NCI-H1930 (cell line): ENCODE data around the gene TET3.

ENCODE experiments used
- DNase-seq, 2 experiments: peaks; one replicate each; lab custom pipeline; 2025; lab: John Stamatoyannopoulos, UW

The TET3 gene

DNA sequence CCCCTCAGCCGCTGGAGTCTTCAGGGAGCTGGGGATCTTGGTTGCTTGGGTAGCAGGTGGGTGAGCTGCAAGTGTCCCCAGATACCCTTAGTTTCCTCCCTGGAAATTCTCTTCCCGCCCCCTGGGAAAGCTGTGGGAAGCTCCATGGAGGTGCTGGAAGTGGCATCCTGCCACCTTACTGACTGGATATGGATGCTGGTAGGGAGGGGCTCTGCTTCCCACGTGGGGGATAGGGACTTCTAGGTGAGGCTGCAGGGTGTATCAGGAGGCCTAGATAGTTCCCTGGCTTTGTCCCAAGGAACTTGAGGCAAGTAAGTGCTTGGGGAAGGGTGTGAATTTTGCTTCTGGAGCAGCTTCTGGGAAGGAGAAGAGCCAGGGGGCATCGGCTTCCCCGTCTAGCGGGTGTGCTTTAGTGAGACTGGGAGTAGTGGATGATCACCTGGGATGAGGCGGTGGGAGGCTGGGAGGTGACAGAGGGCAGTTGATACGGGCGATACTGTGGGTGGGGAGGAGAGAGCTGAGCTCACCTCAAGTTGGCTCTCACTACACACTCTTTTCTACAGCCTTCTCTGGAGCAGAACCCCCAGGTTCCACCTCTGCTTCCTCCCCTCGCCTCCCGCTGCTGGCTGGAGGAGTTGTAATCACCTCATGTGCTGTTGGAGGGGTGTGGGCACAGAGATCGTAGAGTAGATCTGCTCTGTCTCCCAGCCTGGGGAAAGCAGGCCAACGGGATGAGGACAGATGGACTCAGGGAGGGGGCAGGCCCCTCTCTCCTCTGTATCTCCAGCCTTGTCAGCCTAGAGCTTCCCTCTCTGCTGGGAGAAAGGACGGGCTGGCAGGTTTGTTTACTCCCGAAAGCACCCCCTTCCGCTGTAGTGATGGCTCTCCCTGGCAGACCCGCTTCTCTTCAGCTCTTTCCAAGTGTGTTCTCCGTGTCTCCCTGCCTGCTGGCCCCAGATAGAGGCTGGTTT is 19.8 kb downstream of the TET3 start:
- no peak for DNase-seq

DNA sequence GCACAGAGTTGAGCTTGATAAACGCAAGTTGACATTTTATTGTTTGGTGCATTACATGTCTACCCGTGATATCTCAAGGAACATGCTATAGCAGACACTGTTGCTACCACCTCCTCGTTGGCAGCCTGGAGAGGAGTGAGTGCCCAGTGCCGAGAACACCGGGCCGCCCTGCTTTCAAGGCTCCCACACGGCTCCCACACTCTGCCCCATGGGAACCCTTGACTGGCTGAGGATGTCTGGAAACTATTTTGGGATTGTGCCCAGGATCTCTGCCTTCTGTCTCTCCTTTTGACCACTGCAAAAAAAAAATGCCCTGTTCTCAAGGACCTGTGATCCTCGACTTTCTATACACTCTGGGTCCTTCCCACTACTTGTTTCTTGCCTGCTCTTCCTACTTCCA is 21.1 kb downstream of the TET3 start:
- no peak for DNase-seq

DNA sequence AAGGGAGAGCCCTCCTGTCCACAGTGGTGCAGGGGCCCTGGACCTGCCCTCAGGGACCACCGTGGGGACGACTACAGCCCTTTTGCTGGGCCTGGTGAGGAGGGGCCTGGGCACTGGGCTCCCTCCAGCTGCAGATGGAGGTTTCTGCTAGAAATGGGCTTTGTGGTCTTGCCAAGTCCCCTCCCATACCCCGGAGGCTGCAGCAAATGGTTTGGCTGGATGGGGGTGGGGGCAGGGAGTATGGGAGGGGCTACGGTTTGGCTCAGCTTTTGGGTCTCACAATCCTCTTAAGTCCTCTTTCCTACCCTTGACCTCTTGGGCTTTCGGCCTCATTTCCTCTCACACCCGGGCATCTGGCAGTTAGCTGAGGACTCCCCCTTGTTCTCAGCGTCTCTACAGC is 21.7 kb downstream of the TET3 start:
- no peak for DNase-seq

DNA sequence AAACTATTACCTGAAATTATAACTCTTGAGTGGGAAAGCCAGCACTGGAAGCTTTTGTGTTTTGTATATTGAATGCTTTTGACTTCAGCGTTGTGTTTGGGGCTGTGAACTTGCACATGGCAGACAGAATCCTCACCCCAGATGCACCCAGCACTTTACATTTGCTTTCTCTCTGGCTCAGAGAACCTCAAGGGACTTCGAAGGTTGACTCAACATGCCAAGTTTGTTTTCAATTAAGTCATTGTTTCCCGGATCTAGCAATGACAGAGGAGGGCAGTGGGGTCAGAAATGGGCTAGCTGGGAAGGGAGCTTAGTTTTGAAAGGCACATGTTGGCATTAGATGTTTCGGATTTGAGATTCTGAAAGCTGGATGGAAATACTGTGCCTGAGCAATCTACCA is 22.4 kb downstream of the TET3 start:
- no peak for DNase-seq

DNA sequence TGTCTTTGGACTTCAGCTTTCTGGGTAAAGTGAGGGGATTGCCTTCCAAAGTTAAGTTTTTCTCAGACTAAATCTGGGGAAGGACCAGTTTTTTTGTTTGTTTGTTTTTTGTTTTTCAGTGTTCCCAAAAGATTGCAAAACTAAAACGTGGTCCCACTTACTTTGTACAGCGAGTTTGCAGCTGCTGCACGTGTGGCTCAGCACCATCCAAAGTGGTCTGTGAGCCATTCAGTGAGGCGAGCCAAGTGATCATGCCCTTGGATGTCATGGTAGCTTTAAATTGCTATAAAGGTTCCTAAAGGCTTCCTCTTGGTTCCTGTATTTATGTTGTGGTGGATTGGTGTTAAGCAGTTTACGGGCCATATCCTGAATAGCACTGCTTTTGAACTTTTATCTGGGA is 23.0 kb downstream of the TET3 start:
- DNase-seq = no peak

DNA sequence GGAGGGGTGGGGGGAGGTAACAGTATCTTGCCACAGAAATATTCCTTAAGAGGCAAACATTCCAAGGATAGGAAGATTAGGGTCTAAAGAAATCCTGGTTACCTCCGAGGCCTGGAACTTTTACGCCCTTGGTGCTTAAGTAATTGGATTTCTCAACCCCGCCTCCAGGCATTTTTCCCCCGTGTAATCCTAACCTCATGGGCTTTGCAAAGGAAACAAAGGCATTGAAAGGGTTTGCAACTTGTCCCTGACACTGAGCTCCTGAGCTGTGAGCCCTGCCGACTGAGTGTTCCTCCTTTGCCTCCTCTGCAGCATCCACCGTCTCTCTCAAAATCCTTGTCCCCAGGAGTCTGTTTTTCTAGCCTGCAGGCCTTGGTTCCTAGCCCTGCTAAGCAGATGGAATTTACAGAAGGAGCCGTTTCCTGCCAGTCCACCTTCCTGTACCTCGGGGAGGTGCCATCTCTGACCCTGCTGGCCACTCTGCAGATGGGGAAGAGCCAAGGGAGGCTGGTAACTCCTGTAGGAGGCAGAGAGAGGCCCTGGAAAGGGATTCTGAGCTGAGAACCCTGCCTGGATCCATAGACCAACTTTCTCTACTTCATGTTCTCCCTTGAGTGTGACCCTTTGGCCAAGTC is 24.2 kb downstream of the TET3 start:
- no peak for DNase-seq

DNA sequence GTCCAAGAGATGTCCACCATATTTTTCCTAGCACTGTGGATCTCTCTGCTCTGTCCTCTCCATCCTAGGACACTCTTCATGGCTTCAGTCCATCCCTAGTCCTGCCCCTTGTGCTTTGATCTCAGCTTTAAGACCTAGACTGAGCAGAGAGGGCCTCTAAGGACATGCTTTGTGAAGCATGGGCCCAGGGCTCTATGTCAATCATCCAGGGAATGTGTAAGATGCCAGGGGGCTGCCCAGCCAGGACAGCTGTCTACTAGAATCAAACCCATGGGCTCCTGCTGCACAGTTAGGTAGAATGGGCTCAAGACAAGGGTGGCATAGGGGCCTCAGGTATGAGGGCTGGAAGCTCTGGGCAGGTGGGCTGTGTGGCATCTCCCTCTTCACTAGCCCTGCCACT is 24.9 kb downstream of the TET3 start:
- no peak for DNase-seq

DNA sequence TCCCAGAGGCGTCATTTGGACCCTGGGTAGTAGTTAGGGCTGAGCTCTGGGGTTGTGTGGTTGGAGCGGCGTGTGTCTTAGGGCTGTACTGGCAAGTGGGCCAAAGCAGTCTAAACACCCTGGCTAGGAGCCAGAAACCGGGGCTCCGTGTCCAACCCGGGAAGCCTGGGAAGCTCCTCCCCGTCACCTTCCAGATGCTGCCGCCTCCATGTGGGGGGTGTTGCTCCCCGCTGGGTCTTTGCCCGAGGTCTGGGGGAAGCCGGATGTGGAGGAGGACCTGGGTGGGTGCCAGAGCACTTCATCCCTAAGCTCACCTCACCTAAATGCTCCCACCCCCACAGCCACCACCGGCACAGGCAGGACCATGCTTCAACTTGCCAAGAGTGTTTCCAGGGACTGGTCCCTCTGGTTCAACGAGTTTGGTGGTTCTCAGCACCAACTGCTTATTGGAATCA is 25.4 kb downstream of the TET3 start:
- no peak for DNase-seq

DNA sequence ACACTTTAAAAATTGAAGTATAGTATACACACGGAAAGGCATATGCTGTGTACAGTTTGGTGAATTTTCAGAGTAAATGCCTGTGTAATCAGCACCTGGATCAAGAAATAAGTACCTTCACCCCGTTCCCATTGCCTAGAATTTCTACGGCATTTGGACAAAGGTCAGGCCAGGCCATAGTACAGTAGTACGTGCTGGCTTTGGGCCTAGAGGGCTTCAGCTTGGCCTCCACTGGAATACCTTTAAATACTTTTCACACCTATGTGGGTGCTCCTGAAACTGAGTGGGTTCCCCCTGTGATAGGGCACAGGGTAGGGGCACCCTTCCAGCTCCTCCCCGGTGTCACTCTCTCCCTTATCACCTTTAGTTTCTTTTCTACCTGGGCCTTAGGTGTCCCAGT is 26.5 kb downstream of the TET3 start:
- no peak for DNase-seq

DNA sequence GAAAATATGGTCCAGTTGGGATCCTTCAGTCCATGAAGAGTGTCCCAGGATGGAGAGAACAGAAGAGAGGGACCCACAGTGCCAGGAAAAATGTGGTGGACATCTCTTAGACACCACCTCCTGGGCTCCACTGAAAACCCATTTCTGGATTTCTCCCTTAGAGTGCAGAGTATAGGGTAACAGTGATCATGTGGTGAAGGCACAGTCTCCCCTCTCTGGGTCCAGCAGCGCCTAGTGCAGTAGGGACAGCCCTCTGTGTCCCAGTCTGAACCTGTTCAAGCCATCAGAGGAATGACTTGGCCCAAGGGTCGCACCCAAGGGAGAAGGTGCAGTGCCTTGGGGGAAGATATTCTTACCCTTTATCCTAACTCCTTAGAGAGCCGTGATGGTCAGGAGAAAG is 30.1 kb downstream of the TET3 start:
- no peak for DNase-seq

DNA sequence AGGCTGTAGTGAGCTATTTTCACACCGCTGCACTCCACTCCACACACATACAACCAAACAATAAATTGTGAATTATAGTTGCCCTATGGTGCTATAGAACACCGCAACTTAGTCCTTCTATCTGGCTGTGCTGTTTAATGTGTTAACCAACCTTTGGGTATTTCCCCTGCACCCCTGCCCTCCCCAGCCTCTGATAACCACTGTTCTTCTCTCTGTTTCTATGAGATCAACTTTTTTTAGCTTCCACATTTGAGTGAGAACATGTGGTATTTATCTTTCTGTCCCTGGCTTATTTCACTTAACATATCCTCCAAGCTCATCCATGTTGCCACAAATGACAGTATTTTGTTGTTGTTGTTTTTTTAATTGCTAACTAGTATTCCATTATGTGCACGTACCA is 32.5 kb downstream of the TET3 start:
- DNase-seq = no peak

DNA sequence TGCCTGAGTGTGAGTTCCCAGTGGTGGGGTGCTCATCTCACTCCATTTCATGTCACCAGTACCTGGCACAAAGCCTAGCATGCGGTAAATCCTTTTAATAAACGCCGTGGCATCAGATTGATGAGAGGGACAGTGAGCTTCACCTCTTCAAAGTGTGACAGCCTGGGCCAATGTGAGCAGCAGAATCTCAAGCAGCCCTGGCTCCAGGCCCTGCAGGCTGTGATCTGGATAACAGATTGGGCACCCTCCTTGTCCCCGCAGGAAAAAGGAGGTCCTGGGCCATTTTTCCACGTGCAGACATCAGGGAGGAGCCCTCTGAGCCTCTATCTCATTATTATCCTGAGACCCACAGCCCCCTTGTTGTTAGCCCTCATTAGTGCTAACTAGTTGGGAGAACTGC is 34.8 kb downstream of the TET3 start:
- DNase-seq = no peak

DNA sequence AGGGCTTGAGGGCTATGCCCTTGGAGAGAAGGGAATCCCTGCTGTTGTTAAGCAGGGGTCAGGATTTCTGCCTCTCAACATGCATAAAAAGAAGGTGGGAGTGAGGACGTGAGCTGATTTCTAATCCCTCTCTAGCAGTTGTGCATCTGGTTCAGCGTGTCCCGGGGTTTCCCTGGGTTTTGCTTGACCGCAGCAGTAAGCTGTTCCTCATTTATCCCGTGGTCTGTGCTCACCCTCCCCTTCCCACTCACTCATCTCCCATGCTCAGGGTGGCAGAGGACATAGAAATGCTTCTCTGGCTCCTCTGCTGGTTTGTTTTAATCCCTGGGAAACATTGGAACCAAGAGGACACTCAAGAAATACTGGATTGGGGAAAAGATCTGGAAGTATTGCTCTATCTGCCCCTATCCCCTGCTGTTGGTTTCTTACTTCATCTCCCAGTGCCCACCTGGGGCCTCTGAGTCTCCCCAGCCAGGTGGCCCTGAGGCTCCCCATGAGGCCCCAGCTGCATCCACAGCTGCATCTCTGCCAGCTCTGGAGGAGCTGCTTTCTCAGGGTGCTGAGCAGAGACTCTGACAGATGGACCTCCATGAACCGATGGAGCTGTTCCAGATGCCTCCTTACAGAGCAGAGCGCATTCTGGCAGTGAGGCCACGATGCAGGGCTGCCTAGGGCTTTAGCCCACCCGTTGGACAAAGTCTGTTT is 36.1 kb downstream of the TET3 start:
- no peak for DNase-seq

DNA sequence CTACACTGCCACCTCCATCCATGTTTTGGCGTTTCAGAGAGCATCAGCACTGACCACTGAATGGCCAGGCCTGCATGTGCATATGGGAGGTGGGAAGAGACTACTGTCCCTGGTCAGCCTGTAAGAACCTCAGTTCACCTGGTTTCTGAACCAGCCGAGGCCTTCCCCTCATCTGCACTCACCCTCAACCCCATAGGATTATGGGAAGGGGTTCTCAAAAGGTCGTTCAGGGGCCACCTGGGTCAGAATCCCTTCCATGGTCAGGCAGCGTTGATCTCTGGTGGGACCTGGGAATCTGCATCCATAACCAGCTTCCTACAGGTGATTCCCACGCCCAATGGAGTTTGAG is 36.7 kb downstream of the TET3 start:
- no peak for DNase-seq

DNA sequence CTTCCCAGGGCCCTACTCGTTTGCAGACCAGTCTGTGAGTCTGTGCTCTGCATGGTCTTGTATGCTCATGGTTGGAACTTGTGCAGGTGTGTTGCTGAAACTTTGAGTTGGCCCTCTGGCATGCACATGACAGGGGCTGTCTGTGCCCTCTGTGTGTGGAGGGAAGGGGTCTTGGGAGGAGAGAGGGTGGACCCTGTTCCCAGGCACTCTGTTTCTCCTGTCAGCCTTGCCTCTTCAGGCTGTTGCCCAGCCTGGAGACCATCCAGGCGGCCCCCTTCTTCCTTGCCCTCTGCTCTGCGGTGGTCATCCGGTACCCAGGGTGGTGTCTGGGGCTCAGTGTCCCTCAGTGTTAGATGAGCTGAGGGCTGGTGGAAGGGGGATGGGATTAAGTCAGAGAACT is 39.5 kb downstream of the TET3 start:
- no peak for DNase-seq

DNA sequence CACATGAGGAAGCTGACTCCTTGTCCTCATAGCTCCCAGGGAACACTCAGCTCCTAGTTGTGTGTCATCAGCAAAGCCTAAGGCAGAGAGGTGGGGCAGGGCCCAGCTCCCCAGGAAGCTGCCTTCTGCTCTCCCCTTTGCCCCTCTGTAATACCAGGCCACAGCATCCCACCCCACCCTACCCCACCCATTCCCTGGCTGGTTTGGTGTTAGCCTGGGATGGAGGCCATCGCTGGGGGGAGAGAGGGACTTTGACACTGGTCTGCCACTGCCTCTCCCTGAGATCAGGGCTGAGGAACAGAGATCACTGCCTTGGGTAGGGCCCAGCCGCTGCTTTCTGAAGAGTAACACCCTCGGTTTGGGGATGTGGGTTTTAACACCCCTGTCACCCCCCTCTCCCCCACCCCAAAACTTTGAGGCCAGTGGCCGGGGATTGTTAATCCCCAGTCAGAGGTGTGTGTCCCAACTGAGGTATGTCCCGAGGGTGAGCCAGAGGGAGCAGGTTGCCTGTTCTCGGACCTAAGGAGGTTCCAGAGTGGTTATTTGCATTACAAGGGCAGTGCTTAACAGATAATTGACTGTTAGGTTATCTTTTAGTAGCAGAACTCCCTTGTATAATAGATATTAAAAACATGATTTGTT is 41.4 kb downstream of the TET3 start:
- no peak for DNase-seq

DNA sequence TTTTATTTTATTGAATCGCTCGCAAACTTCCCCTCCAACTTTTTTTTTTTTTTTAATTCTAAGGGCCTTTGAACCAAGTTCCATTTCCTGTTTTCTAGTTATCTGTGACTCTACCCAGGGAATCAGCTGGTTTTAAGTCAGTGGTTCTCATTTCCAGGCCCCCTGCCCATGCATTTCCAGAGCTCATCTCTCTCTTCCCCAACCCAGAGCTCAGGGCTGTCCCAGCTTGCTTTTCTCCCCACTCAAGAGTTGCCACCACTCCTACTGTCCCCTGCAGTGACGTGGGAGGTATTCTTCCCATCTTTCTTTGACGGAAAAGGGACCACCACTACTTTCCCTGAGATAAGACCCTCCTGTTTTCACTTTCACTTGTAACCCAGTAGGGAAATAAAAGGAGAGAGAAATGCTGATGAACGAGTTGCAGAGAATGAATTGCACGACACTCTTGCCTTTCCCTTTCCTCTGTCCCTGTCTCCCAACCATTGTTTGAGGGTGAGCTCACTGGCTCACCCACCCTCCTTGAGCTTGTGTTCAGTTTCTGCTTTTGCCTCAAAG is 42.1 kb downstream of the TET3 start:
- no peak for DNase-seq

DNA sequence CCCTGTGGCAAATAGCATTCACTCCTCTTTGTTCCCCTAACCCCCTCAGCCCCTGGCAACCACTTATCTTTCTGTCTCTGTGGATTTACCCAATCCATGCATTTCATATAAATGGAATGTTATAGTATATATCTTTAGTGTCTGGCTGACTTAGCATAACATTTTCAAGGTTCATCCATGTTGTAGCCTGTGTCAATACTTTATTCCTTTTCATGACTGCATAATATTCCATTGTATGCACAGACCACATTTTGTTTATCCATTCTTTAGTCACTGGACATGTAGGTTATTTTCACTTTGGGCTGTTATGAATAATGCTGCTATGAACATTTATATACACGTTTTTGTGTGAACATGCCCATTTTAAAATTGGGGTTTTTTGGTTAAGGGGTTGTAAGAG is 42.8 kb downstream of the TET3 start:
- no peak for DNase-seq

DNA sequence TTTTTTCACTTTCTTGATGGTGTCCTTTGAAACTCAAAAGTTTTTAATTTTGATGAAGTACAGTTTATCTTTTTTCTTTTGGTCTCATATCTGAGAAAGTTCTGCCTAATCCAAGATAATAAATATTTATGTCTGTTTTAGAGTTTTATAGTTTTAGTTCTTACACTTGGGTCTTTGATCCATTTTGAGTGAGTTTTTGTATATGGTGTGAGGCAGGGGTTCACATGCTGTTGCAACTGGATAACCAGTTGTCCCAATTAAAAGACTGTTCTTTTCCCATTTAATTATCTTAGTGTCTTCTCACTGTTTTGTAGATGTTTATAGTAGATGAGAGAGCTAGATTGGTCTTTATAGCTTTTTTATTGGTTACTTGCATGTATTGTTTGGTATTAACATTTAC is 43.6 kb downstream of the TET3 start:
- DNase-seq = no peak

DNA sequence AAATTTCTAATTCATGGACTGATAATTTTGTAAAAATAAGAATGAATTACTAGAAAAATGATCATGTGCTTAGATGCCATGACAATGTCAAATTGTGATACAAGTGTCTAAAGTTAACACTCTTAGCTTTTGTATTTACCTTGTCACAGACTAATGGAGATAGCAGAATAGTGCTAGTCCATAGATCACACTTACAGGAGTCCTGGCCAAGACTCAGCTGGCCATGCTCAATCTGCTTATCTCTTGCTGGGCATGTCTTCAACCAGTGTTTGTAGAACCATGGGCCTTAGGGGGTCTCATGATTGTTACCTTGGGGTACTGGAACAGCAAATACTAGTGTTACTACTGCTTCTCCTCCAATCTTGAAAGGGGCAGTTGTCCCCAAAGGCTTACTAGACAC is 44.0 kb downstream of the TET3 start:
- no peak for DNase-seq

DNA sequence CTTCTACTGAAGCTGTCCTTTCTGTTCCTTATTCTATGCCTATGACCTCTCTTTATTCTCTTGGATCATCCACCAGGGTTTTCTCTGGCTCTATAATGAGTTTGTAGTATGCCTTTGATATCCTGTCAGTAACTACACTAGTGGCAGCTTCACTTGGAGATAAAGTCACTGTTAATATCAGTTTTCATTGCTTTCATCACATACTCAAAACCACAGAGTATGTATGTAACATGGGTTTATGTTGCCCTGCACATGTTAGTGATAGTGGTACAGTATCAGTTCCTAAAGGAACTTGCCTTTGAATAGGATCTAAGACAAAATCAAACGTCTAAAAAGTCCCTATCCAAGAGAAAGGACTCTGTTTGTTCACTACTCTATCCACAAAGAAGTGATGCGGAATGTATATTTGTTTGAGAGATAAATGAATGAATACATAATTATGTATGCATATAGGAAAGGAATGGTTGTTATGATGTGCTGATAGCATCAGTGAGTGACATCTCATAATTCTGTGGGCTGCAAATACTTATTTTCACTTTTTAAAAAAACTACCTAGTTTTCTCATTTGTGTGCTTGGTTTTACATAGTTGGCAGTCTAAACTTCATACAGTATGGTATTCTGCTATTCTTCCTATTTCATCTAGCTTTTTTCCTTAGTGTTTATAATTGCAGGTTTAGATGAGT is 45.1 kb downstream of the TET3 start:
- no peak for DNase-seq

DNA sequence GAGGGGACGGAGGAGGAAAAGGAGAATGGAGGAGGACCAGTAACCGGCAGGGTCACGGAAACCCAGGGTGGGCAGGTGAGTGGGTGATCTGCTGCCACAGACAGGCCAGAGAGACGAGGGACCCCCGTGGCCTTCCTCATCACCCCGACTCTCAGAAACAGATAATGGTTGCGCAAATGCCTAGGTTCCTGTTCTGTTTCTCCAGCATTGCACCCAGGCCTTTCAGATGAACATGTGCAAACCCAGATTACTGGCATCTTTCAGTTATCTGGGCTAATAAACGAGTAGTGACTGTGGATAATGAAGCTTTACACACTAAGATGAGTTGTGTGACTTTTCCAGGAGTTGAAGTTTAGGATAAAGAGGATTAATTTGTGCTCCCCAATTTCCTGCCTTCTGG is 46.5 kb downstream of the TET3 start:
- DNase-seq = no peak
